ENCODE results near the gene PRICKLE2.

- TF ChIP-seq CTCF (conservative IDR thresholded peaks at IDR 0.05 in 1 of 2, IDR thresholded peaks at IDR 0.05 in 1 of 2; ENCODE audit: low read depth in 1 of 2, low read length in 2 of 2) (no peak), EZH2 (IDR thresholded peaks at IDR 0.05; ENCODE audit: low read length, missing control alignments) (no peak)
These were observed 104.4 kb downstream of the PRICKLE2 start for GRCh38 chr3:64120876-64121275.
